OCI-LY3 (cell line): ENCODE results near the gene ZSCAN12.

Experiments used
- EZH2phosphoT487 ChIP-seq: fragments of 200-600 bp; shearing (Covaris generic); IDR thresholded peaks from 2 replicates; pipeline ENCODE4 v1.6.1; 2018; ENCODE audit warnings: antibody characterized with exemption, mixed run types, low read depth
- TF ChIP-seq, protein P1 (sequence below): fragments of 200-600, 300-600 bp; sonication (generic); IDR thresholded peaks from 2 replicates; pipeline ENCODE4 v1.5.1; 2014; ENCODE audit warnings: antibody characterized with exemption, low read length, low read depth

DNA sequence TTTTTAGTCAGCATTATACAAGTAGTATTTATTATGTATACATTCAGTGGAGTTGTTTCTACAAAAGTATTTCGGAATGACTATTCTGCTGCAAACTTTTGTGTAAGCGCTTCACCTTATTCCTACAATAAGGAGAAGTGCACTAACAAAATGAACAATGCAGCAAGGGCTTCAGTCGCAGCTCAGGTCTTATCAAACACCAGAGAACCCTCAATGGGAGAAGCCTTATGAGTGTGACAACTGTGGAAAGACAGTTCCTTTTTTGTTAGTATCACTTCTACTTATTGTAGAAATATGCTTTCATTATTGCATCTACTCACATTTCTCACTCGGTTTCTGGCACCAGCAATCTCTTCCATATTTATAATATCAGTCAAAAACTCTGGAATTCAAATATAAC is 31.0 kb downstream of the ZSCAN12 start:
- TF ChIP-seq EZH2phosphoT487 = no peak
- TF ChIP-seq, protein P1, sequence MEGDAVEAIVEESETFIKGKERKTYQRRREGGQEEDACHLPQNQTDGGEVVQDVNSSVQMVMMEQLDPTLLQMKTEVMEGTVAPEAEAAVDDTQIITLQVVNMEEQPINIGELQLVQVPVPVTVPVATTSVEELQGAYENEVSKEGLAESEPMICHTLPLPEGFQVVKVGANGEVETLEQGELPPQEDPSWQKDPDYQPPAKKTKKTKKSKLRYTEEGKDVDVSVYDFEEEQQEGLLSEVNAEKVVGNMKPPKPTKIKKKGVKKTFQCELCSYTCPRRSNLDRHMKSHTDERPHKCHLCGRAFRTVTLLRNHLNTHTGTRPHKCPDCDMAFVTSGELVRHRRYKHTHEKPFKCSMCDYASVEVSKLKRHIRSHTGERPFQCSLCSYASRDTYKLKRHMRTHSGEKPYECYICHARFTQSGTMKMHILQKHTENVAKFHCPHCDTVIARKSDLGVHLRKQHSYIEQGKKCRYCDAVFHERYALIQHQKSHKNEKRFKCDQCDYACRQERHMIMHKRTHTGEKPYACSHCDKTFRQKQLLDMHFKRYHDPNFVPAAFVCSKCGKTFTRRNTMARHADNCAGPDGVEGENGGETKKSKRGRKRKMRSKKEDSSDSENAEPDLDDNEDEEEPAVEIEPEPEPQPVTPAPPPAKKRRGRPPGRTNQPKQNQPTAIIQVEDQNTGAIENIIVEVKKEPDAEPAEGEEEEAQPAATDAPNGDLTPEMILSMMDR = no peak
